Naive B cell (primary cell): Measurements from ENCODE around the gene ARFGAP3. TPM values are rescaled to one million over a fixed set of nuclear protein-coding genes. Genes with fewer than 3 reads are reported as not detected.

Experiments
- ATAC-seq, 2 donors: fragments of 150-1000 bp; cut with Tn5 transposase; 2 replicates each; pipeline ENCODE4 v1.10.0; 2021; ENCODE audit warnings: low read depth in 2 of 2, mild to moderate bottlenecking in 2 of 2, moderate library complexity in 2 of 2
- DNase-seq: peaks from one replicate; pipeline ENCODE4 v3.0.0; 2022
- H3K27ac Mint-ChIP-seq, 6 donors: one replicate each; pipeline ENCODE4 v1.8.0; 2020 to 2022; ENCODE audit warnings: mild to moderate bottlenecking in 6 of 6, mixed read lengths in 6 of 6, moderate library complexity in 5 of 6, inconsistent platforms in 2 of 6
- H3K27me3 Mint-ChIP-seq, 3 donors: one replicate each; pipeline ENCODE4 v1.8.0; 2021 to 2022; ENCODE audit warnings: mixed read lengths in 3 of 3, mild to moderate bottlenecking in 1 of 3
- H3K36me3 Mint-ChIP-seq, 2 donors: one replicate each; pipeline ENCODE4 v1.8.0; 2020 to 2022; ENCODE audit warnings: mixed read lengths in 2 of 2, inconsistent platforms in 1 of 2, mild to moderate bottlenecking in 1 of 2
- H3K4me1 Mint-ChIP-seq, 3 donors: one replicate each; pipeline ENCODE4 v1.8.0; 2020 to 2022; ENCODE audit warnings: mixed read lengths in 3 of 3, inconsistent platforms in 1 of 3, mild to moderate bottlenecking in 1 of 3, moderate library complexity in 1 of 3
- H3K4me3 Mint-ChIP-seq, 8 donors: one replicate each; pipeline ENCODE4 v1.8.0; 2020 to 2022; ENCODE audit warnings: mild to moderate bottlenecking in 8 of 8, mixed read lengths in 8 of 8, moderate library complexity in 8 of 8, inconsistent platforms in 2 of 8
- H3K9me3 Mint-ChIP-seq, 7 donors: one replicate each; pipeline ENCODE4 v1.8.0; 2020 to 2022; ENCODE audit warnings: mixed read lengths in 7 of 7, mild to moderate bottlenecking in 5 of 7, inconsistent platforms in 2 of 7, moderate library complexity in 1 of 7
- polyA plus RNA-seq, 6 donors: library from polyadenylated mRNA; unstranded; fragments of 300-500 nt; fragmentation: Illumina TruSeq; gene quantifications; one replicate each; pipeline ENCODE4 v1.2.3, GENCODE V29; 2021; ENCODE audit warnings: low read depth in 6 of 6

Gene ARFGAP3
- polyA plus RNA-seq, 6 donors from 2014 or later = 24.2 to 48.6 (median 35.3) TPM

DNA sequence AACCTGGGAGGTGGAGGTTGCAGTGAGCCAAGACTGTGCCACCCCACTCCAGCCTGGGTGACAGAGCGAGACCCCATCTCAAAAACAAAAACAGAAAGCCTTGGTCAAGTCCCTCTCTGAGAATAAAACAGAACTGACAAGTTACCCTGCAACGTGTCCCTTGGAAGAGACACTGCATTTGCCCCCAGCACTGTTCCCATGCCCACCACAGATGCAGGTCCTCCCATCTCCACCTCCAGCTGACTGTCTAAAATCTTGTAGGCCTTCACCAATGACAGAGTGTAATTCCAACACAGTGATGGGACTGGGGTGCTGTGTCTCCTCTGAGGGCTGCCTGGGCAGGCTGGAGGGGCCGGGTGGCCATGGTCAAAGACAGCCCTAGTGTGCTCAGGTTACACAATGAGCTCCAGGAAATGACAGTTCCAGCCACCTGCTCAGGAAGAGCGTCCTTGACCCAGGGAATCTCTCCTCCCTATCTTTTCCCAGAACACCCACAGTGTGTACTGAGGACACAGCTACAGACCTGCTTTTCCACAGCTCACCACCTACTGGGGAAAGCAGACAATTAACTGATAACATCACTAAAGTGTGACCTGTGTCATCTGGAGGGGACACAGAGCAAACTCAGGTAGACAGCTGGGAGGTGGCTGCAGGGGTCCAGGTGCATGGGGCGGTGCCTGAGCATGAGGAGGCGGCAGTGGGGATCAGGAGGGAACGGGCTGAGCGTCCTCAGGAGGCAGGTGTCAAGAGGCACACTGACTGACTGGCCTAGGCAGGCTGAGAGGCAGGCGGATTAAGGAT is 56.4 kb downstream of the ARFGAP3 start:
- Mint-ChIP-seq H3K27me3 (no peaks in the 10 kb centered on the region), H3K36me3 (peaks cover 7 to 13% of the 10 kb centered on the region in 2 donors), H3K4me3 (no peak overlapping the region), H3K4me1 (peaks cover 0 to 4% (median 0%) of the 10 kb centered on the region in 3 donors), H3K27ac (peak overlapping the region in 1 of 6 donors; percentile 6), H3K9me3 (no peaks in the 10 kb centered on the region)
- DNase-seq (no peak), ATAC-seq (no peak)

DNA sequence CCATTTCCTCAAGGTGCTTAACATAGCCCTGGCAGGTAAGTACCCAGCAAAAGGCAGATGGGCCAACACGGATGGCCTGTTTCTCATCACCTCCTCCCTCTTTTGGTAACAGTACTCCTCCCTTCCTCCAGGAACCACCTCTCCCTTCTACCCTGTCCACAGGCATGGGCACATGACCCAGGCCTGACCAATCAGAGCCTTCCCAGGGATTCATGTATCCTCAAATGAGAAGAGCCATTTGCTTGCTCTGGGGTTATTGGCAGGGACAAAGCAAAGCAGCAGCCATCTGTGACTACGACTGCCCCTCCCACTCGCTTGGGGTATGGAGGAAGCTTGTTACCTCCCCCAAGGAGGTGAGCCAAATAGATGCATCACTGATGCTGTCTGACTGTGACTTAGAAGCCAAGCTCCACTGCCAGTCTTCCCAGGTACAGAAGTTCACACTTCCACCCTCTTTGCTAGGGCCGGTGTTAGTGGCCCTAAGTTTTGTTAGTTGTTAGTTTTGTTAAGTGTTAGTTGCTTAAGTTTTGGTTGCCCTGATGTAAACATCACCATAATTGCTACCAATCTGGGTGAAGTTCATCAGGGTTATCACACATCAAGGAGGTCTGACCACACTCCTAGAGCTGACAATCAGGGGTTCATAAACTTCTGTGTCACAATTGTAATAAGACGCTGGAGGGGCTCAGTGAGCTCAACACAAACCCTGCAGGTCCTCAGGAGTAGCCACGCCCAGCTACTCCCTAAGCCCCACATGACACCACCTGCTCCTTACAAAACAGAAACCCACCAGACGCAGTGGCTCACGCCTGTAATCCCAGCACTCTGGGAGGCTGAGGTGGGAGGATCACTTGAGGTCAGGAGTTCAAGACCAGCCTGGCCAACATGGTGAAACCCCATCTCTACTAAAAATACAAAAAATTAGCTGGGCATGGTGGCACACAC is 57.3 kb downstream of the ARFGAP3 start:
- H3K4me1 Mint-ChIP-seq = peaks cover 0 to 4% (median 0%) of the 10 kb centered on the region in 3 donors
- peaks cover 7 to 13% of the 10 kb centered on the region in 2 donors for H3K36me3 Mint-ChIP-seq
- H3K27me3 Mint-ChIP-seq = no peaks in the 10 kb centered on the region
- peak overlapping the region in 1 of 6 donors; percentile 72 for H3K27ac Mint-ChIP-seq
- no peak for DNase-seq
- no peak for ATAC-seq
- no peak overlapping the region for H3K4me3 Mint-ChIP-seq
- H3K9me3 Mint-ChIP-seq = no peaks in the 10 kb centered on the region

DNA sequence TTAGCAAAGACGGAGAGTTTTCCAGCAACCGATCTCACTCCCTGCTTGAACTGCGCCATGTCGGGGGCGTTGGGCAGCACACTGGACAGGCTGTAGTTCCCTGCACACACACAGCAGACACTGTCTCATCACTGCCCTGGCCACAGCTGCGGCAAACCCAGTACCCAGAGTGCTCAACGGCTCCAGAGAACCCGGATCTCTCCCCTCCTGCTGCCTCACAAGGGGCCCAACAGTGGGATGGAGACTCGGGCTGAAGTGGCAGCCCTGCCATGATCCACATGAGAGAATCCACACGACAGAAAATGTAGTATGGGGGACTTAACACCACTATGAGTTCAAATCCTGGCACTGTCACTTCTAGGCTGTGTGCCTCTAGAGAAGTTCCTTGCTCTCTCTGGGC is 58.0 kb downstream of the ARFGAP3 start:
- peaks cover 7 to 13% of the 10 kb centered on the region in 2 donors for H3K36me3 Mint-ChIP-seq
- H3K27me3 Mint-ChIP-seq = no peaks in the 10 kb centered on the region
- no peak overlapping the region for H3K27ac Mint-ChIP-seq
- peaks cover 0 to 4% (median 0%) of the 10 kb centered on the region in 3 donors for H3K4me1 Mint-ChIP-seq
- DNase-seq (no peak), ATAC-seq (no peak)
- H3K9me3 Mint-ChIP-seq = no peaks in the 10 kb centered on the region
- no peak overlapping the region for H3K4me3 Mint-ChIP-seq

DNA sequence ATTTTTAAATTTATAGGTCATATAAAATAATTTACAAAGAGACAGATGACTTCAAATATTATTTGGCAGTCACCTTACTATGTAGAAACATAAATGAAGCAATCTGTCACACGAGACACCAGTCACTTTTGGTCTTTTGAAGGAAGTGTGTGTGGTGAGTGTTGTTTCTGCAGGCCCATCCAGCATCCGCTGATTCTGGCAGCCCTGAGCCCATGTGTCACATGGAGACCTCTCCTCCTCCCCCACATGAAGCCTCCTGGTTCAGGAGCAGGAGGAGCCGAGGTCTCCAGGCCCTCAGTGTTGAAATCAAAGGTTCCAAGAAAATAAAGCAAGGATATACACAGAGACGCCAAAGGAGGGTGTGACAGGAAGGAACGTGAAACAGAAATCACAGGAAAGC is 60.1 kb downstream of the ARFGAP3 start:
- H3K4me1 Mint-ChIP-seq = peaks cover 0 to 4% (median 0%) of the 10 kb centered on the region in 3 donors
- ATAC-seq = no peak
- no peak for DNase-seq

DNA sequence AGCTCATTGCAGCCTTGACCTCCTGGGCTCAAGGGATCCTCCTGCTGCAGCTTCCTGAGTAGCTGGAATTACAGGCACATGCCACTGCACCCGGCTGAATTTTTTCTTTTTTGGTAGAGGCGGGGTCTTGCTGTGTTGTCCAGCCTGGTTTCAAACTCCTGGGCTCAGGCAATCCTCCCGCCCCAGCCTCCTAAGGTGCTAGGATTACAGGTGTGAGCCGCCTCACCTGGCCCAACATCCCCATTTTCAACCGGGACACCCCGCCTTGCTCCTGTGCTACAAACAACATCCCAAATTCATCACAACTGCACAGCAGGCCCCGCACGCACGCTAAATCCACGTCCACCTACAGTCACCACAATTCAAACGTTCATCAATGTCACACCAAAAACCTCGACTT is 61.0 kb downstream of the ARFGAP3 start:
- H3K27ac Mint-ChIP-seq = peak overlapping the region in 2 of 6 donors; percentile 22 to 48
- peaks cover 0 to 4% (median 0%) of the 10 kb centered on the region in 3 donors for H3K4me1 Mint-ChIP-seq
- no peaks in the 10 kb centered on the region for H3K27me3 Mint-ChIP-seq
- no peak for DNase-seq
- no peak overlapping the region for H3K4me3 Mint-ChIP-seq
- H3K9me3 Mint-ChIP-seq = no peaks in the 10 kb centered on the region
- ATAC-seq = no peak
- peaks cover 7 to 12% of the 10 kb centered on the region in 2 donors for H3K36me3 Mint-ChIP-seq

More for the DNA sequence above, 60.1 kb downstream of the ARFGAP3 start:
- Mint-ChIP-seq H3K9me3 (no peaks in the 10 kb centered on the region), H3K36me3 (peaks cover 7 to 13% of the 10 kb centered on the region in 2 donors), H3K27me3 (no peaks in the 10 kb centered on the region), H3K27ac (peak overlapping the region in 1 of 6 donors; percentile 74), H3K4me3 (no peak overlapping the region)

DNA sequence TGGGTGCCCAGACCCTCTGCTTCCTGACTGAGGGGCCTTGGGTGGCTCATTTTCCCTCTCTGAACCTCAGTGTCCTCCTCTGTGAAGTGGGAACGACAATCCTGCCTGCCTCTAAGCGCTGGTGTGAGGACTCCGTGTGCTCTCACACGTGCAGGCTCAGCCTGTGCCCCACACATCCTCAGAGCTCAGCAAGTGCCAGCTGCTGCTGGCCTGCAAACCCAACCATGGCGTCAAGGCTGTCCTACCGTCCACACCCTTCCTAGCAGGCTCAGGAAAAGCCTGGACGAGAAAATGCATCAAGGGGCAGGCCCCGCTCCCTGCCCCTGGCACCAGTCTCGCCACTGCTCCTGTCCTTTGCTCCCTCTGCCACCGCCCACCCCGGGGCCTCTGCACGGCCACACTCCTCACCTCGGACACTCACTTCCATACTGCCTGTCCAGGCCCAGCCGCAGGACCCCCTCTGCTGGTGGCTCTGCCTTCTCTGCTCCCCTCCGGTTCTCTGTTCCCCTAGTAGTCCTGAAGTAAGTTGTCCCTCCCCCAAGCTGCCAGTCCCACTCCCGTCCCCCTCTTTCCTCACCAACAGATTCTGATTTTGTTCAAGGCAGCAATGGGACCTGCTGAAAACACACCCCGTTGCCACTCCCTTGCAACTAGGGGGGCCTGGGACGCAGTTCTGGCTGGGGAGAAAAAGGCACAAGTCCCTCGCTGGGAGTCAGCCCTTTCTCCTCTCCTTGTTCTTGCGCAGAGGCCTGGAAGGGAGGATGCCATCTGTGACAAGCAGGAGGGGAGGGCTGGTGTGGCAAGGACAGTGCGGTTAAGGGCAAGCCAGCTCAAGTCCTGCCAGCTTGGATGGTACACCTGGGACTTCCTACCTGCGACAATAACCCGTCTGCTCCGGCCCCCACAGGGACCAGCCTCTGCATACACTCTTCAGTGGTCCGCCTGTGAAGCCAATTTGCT is 62.2 kb downstream of the ARFGAP3 start:
- Mint-ChIP-seq H3K4me1 (no peaks in the 10 kb centered on the region), H3K27me3 (no peaks in the 10 kb centered on the region), H3K9me3 (no peaks in the 10 kb centered on the region), H3K27ac (peak overlapping the region in 1 of 6 donors; percentile 62), H3K4me3 (peak overlapping the region in 1 of 8 donors; percentile 16), H3K36me3 (peaks cover 6 to 7% of the 10 kb centered on the region in 2 donors)
- DNase-seq = no peak
- no peak for ATAC-seq

DNA sequence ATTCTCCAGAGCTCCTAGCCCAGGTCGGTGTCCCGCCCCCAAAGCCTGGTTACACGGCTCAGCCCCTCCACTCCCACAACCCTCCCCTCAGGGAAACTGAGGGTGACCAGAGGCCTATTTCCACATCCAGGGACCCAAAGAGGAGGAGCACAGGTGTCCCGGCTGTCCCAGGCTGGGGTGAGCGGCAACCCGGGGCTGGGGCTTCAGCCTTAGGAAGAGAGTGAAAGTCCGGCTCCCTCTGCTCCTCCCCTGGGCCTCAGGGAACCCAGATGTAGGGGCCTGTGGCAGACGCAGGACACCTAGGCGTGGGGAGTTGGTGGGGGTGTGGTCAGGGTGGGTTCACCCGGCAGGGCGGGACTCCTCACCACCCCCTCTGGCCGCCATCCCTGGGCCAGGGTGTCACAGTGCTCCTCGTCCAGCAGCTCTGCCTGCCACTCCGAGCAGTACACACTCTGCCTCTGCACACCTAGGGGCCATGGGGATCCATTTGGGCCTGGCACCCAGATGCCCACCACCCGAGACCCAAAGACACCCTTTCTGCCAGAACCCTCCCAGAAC is 63.1 kb downstream of the ARFGAP3 start:
- Mint-ChIP-seq H3K4me3 (no peak overlapping the region), H3K36me3 (peaks cover 6 to 7% of the 10 kb centered on the region in 2 donors), H3K4me1 (no peaks in the 10 kb centered on the region), H3K27ac (no peak overlapping the region), H3K27me3 (no peaks in the 10 kb centered on the region), H3K9me3 (no peaks in the 10 kb centered on the region)
- ATAC-seq (no peak), DNase-seq (no peak)

DNA sequence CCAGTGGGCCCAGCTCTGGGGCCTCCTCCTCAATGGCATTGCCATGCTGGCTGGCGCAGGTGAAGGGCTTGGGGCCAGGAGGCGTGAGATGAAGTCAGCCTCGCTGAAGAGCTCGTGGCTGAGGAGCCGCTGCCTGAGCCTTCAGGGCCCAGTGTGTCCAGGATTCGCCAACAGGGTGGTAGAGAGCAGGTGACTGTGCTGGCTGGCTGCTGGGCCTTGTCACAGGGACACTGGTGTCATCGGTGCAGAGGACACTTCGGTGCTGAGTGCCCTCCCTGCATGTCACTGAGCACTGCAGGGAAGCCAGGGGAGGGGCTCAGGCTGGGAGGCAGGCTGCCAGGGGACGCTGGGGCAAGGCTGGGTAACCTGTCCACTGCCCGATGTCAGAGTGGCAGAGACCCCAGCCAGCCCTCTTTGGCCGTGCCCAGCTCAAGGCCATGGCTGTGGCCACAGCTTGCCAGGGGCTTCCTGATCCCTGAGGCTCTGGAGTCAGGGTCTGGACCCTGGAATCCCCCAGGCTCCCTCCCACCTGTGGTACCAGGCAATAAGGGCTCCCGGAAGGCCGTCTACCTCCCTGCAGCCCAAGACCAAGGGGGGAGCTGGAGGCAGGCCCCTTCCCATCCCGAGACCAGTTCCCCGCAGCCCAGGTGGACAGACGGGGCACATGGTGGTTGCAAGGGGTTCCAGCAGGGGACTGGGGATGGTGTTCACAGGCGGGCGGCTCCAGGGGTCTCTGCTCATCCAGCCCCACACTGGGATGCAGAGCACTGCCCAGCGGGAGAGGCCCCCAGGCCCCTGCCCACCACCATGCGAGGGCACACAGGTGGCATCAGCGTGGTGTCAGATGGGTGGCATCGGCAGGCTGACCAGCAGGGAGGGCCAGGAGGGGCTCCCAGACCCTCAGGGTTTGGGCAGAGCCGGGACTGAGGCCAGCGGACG is 63.9 kb downstream of the ARFGAP3 start:
- DNase-seq (no peak), ATAC-seq (no peak)
- no peaks in the 10 kb centered on the region for H3K9me3 Mint-ChIP-seq
- no peak overlapping the region for H3K4me3 Mint-ChIP-seq
- H3K27me3 Mint-ChIP-seq = no peaks in the 10 kb centered on the region
- H3K36me3 Mint-ChIP-seq = peaks cover 6 to 7% of the 10 kb centered on the region in 2 donors
- H3K27ac Mint-ChIP-seq = peak overlapping the region in 1 of 6 donors; percentile 12
- H3K4me1 Mint-ChIP-seq = no peaks in the 10 kb centered on the region

DNA sequence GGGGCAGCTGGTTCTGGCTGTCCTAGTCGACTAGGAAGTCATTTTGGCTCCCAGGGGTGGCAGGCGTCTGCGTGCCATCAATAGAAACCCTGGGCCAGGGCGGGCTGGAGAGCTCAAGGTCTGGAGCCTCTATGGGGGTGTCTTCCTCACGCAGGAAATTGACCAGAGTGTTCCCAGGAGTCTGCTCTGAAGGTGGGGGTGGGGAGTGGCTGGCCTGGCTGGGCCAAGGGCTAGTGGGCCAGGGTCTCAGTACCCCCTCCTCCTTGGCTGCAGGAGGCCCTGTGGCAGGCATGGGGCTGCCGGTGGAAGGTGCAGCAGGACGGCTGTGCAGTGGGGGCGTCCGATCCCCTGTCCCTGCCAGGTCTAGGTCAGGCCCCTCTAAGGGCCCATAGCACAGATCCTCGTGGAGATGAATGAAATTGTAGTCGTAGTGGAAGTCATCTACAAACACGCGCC is 64.6 kb downstream of the ARFGAP3 start:
- Mint-ChIP-seq H3K4me1 (no peaks in the 10 kb centered on the region), H3K27me3 (peaks cover 0 to 4% (median 0%) of the 10 kb centered on the region in 3 donors), H3K36me3 (peaks cover 2 to 4% of the 10 kb centered on the region in 2 donors), H3K27ac (peak overlapping the region in 1 of 6 donors; percentile 12), H3K4me3 (no peak overlapping the region), H3K9me3 (no peaks in the 10 kb centered on the region)
- ATAC-seq (no peak), DNase-seq (no peak)

DNA sequence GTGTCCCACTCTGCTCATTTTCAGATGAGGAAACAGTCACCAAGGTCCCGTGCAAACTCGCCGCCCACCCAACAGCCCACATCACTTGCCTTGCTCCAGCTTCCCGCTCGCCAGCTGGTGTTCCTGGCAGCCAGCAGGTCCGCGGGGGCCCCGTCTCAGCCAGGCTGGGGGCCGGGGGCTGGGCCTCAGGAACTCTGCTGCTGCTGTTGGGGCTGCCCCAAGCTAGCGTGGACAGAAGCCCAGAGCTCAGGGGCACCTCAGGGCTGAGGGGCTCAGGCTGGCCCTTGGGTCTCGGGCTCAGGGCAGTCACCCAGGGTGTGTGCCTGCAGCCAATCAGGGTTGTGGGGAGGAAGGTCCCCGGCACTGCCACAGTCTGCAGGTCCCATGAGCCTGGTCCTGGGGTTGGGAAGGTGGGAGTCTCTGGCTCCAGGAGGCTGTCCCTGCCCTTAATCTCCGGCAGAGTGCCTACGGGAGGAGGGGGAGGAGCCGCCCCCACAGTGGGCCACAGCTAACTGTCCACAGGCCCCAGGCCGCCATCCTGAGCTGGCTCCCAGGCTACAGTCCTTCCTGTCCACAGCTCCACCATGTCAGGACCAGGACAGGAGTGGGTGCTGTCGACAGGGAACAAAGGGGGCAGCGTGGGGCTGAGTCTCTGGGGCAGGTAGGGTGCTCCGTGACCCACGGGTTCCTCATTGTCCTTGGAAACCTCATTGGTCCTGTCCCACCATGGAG is 65.2 kb downstream of the ARFGAP3 start:
- Mint-ChIP-seq H3K4me1 (no peaks in the 10 kb centered on the region), H3K27ac (no peak overlapping the region), H3K4me3 (no peak overlapping the region), H3K36me3 (no peaks in the 10 kb centered on the region), H3K27me3 (peaks cover 0 to 5% (median 0%) of the 10 kb centered on the region in 3 donors), H3K9me3 (no peaks in the 10 kb centered on the region)
- ATAC-seq (no peak), DNase-seq (no peak)

DNA sequence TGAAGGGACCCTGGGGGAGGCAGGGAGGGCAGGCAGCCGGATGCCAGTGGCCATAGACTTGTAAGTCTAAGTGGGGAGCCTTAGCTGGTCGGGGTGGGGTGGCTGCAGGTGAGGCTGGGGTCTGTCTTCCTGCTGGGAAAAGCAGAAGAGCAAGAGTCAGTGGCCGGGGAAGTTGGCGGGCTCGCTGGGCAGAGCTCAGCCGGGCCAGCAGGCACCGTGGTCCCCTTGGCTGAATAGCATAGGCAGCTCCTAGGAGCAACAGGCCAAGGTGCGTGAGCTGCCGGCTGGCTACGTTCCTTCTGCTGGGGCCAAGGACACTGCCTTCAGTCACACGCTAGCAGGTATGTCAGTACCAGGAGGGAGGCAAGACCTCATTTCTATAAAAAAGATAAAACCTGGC is 68.6 kb downstream of the ARFGAP3 start:
- Mint-ChIP-seq H3K36me3 (no peaks in the 10 kb centered on the region), H3K27ac (no peak overlapping the region), H3K9me3 (no peaks in the 10 kb centered on the region), H3K4me1 (no peaks in the 10 kb centered on the region), H3K4me3 (no peak overlapping the region), H3K27me3 (peaks cover 0 to 5% (median 0%) of the 10 kb centered on the region in 3 donors)
- DNase-seq = no peak
- no peak for ATAC-seq
